Fibroblast of lung (primary cell): ENCODE data around the gene MSI2.
"Not testable (repeated sequence)": the region's sequence is repeated elsewhere in the genome, so short reads cannot be mapped to it uniquely, and the experiment has no call there.

ENCODE experiments used
- EZH2 ChIP-seq: IDR thresholded peaks from 2 replicates; pipeline ENCODE4 v1.5.1; 2012; ENCODE audit warnings: low read length, control low read depth, mild to moderate bottlenecking; ENCODE audit errors: missing control alignments
- TF ChIP-seq, protein P1 (sequence below), 2 donors: IDR thresholded peaks in 1 of 2; conservative IDR thresholded peaks in 1 of 2; 1 replicate in 1 of 2; 2 replicates in 1 of 2; pipeline ENCODE4 v1.5.1; 2011 to 2012; ENCODE audit warnings: low read length in 2 of 2, control low read depth in 1 of 2, inconsistent platforms in 1 of 2, low read depth in 1 of 2, mild to moderate bottlenecking in 1 of 2

DNA sequence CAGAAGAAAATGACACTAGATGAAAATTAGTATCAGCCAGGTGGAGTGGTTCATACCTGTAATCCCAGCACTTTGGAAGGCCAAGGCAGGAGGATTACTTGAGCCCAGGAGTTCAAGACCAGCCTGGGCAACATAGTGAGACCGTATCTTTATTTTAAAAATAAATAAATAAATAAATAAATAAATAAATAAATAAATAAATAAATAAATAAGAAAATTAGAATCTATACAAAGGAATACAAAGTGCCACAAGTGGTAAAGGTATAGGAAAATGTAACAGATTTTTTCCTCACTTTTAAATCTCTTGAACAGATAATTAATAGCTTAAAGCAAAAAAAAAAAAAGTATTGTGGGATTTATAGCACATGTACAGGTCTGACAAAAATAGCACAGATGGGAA is 33.9 kb upstream of the MSI2 start:
- TF ChIP-seq, protein P1, sequence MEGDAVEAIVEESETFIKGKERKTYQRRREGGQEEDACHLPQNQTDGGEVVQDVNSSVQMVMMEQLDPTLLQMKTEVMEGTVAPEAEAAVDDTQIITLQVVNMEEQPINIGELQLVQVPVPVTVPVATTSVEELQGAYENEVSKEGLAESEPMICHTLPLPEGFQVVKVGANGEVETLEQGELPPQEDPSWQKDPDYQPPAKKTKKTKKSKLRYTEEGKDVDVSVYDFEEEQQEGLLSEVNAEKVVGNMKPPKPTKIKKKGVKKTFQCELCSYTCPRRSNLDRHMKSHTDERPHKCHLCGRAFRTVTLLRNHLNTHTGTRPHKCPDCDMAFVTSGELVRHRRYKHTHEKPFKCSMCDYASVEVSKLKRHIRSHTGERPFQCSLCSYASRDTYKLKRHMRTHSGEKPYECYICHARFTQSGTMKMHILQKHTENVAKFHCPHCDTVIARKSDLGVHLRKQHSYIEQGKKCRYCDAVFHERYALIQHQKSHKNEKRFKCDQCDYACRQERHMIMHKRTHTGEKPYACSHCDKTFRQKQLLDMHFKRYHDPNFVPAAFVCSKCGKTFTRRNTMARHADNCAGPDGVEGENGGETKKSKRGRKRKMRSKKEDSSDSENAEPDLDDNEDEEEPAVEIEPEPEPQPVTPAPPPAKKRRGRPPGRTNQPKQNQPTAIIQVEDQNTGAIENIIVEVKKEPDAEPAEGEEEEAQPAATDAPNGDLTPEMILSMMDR (conservative IDR thresholded peaks at IDR 0.05 in 1 of 2, IDR thresholded peaks at IDR 0.05 in 1 of 2; ENCODE audit: low read depth in 1 of 2, low read length in 2 of 2) = not testable (repeated sequence)
- not testable (repeated sequence) for TF ChIP-seq EZH2
